ENCODE results near the gene WT1. TPM values are rescaled to one million over a fixed set of nuclear protein-coding genes. Genes with fewer than 3 reads are reported as not detected.

The WT1 gene
- total and polyA plus RNA-seq, 10 of the 15 experiments (the other 5 are each of a cell fraction or from before 2014, with no cell fraction given), result 0.07 to 0.37 (median 0.08) TPM; not detected in 7

DNA sequence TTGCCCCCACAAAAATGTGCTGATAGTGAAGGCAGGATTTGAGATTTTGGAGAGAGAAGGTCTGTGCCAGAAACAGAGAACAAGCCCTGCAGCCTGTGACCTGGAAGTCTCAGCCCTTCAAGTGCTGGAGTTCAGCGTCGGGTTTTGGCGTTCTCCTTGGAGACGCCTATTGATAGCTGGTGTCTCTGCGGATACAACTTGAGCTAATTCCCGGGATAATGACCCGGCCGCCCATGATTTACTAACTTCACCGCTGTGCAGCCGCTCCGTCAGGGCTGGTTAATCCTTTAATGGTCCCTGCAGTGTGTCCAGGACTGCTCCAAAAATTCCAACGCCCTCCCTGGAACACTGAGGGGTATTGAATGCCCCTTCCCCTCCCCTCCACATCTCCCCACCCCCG, 76.6 kb downstream of the WT1 start:
- POLR2A ChIA-PET, result no interaction called here
- Histone ChIP-seq H3K4me3 (no peak overlapping the region), H3K4me2 (ENCODE audit: control insufficient read depth, insufficient read depth) (no peak overlapping the region), H3K27ac (ENCODE audit: control insufficient read depth, insufficient read depth) (no peak overlapping the region), H2AFZ (ENCODE audit: control insufficient read depth, low read depth, low read length) (no peak overlapping the region), H4K20me1 (ENCODE audit: control insufficient read depth, insufficient read depth) (no peaks in the 10 kb centered on the region), H3K36me3 (ENCODE audit: control insufficient read depth in 2 of 2, insufficient read depth in 2 of 2, low read length in 1 of 2) (no peaks in the 10 kb centered on the region), H3K9ac (ENCODE audit: control insufficient read depth, insufficient read depth, low read length) (no peak overlapping the region), H3K79me2 (ENCODE audit: control insufficient read depth, insufficient read depth, low read length) (no peaks in the 10 kb centered on the region), H3K27me3 (replicated peaks in 1 of 2; ENCODE audit: control insufficient read depth in 2 of 2, insufficient read depth in 2 of 2, low read length in 1 of 2) (no peaks in the 10 kb centered on the region; a peak in 1 of 4 replicates), H3K9me3 (replicated peaks; ENCODE audit: control insufficient read depth, insufficient read depth, low read length) (no peaks in the 10 kb centered on the region), H3K4me1 (ENCODE audit: control insufficient read depth, insufficient read depth, low read length) (no peaks in the 10 kb centered on the region)
- DNase-seq (ENCODE audit: low read depth, low spot score) (no peak), ATAC-seq (no peak), FAIRE-seq (no peak)
- intact Hi-C loops (cut with micrococcal nuclease; ENCODE audit: unreplicated experiment) (no loop called here), in situ Hi-C loops (cut with MboI) (no loop called here)
- CTCF ChIA-PET, result interaction anchor here (1.2 kb wide), 1 partner anchor 24 kb away, joined by 3 read pairs; no protein-coding TSS in a partner anchor
- RAD21 ChIA-PET (ENCODE audit: unreplicated experiment), result no interaction called here
- no TSS peak for BruUV-seq (replicated peaks)
- TF ChIP-seq ZNF207 (IDR thresholded peaks at IDR 0.05; ENCODE audit: borderline replicate concordance) (no peak), NBN (IDR thresholded peaks at IDR 0.05) (no peak), RELB (IDR thresholded peaks at IDR 0.05; ENCODE audit: low read depth) (no peak), PAX5 (IDR thresholded peaks at IDR 0.05; ENCODE audit: borderline replicate concordance, low read depth, low read length) (no peak), JUND (IDR thresholded peaks at IDR 0.05; ENCODE audit: low read depth, low read length) (no peak), BACH1 (IDR thresholded peaks at IDR 0.05; ENCODE audit: borderline replicate concordance) (no peak), IRF4 (IDR thresholded peaks at IDR 0.05; ENCODE audit: low read depth, low read length) (no peak)
- TF ChIP-seq, protein P1, sequence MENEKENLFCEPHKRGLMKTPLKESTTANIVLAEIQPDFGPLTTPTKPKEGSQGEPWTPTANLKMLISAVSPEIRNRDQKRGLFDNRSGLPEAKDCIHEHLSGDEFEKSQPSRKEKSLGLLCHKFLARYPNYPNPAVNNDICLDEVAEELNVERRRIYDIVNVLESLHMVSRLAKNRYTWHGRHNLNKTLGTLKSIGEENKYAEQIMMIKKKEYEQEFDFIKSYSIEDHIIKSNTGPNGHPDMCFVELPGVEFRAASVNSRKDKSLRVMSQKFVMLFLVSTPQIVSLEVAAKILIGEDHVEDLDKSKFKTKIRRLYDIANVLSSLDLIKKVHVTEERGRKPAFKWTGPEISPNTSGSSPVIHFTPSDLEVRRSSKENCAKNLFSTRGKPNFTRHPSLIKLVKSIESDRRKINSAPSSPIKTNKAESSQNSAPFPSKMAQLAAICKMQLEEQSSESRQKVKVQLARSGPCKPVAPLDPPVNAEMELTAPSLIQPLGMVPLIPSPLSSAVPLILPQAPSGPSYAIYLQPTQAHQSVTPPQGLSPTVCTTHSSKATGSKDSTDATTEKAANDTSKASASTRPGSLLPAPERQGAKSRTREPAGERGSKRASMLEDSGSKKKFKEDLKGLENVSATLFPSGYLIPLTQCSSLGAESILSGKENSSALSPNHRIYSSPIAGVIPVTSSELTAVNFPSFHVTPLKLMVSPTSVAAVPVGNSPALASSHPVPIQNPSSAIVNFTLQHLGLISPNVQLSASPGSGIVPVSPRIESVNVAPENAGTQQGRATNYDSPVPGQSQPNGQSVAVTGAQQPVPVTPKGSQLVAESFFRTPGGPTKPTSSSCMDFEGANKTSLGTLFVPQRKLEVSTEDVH (IDR thresholded peaks at IDR 0.05; ENCODE audit: low read depth, partially characterized antibody), result no peak
- WGBS (ENCODE audit: insufficient coverage, insufficient replicate concordance, low lambda C conversion rate, missing lambda C conversion rate), result 70% methylated on average over 11 of the region's 13 CpGs
- SMC1A ChIA-PET (ENCODE audit: uncharacterized antibody, unreplicated experiment), result no interaction called here

All from GM12878 (cell line).